Skeletal muscle tissue (tissue), 4 donors: ENCODE data around the gene OR6B1. TPM values are rescaled to one million over a fixed set of nuclear protein-coding genes. Genes with fewer than 3 reads are reported as not detected.

Experiments used
- H3K27ac ChIP-seq: one replicate; pipeline ENCODE4 v1.7.0; 2013; ENCODE audit warnings: mild to moderate bottlenecking, low read depth, low read length, inconsistent platforms
- H3K27me3 ChIP-seq, 3 donors: one replicate each; pipeline ENCODE4 v1.7.0; 2013; ENCODE audit warnings: low read length in 3 of 3; ENCODE audit not compliant: control insufficient read depth in 3 of 3, insufficient read depth in 3 of 3
- H3K36me3 ChIP-seq, 3 donors: one replicate each; pipeline ENCODE4 v1.7.0; 2013; ENCODE audit warnings: low read length in 3 of 3; ENCODE audit not compliant: control insufficient read depth in 3 of 3, insufficient read depth in 3 of 3
- H3K4me1 ChIP-seq, 3 donors: one replicate each; pipeline ENCODE4 v1.7.0; 2013; ENCODE audit warnings: low read length in 3 of 3, mild to moderate bottlenecking in 3 of 3; ENCODE audit not compliant: control insufficient read depth in 3 of 3, insufficient read depth in 3 of 3
- H3K4me3 ChIP-seq, 3 donors: one replicate each; pipeline ENCODE4 v1.7.0; 2013; ENCODE audit warnings: low read length in 3 of 3
- H3K9ac ChIP-seq, 3 donors: one replicate each; pipeline ENCODE4 v1.7.0; 2013; ENCODE audit warnings: low read length in 3 of 3, mild to moderate bottlenecking in 3 of 3, moderate library complexity in 2 of 3, low read depth in 1 of 3
- H3K9me3 ChIP-seq, 3 donors: one replicate each; pipeline ENCODE4 v1.7.0; 2013; ENCODE audit warnings: low read length in 3 of 3; ENCODE audit not compliant: control insufficient read depth in 3 of 3
- total RNA-seq: library from RNA; depleted of rRNA; stranded (reverse); fragments of >200 nt; gene quantifications from one replicate; pipeline ENCODE4 v1.2.3, GENCODE V29; 2014
- donor health status: Osteomylitis.

OR6B1 gene
- total RNA-seq, 1 donor from 2014 or later, result not detected

- Histone ChIP-seq H3K4me3 (no peak overlapping the region), H3K27me3 (no peaks in the 10 kb centered on the region), H3K27ac (no peak overlapping the region), H3K9ac (no peak overlapping the region), H3K36me3 (no peaks in the 10 kb centered on the region), H3K4me1 (no peaks in the 10 kb centered on the region), H3K9me3 (no peaks in the 10 kb centered on the region)
Observed at GRCh38 chr7:143975617-143976016, 24.5 kb upstream of the OR6B1 start.

GRCh38 chr7:143978585-143978984 lies 21.5 kb upstream of the OR6B1 start:
- Histone ChIP-seq H3K9me3 (no peaks in the 10 kb centered on the region), H3K4me3 (no peak overlapping the region), H3K27ac (no peak overlapping the region), H3K4me1 (no peaks in the 10 kb centered on the region), H3K27me3 (no peaks in the 10 kb centered on the region), H3K36me3 (no peaks in the 10 kb centered on the region), H3K9ac (no peak overlapping the region)

GRCh38 chr7:143979359-143979758 lies 20.8 kb upstream of the OR6B1 start:
- H3K4me1 ChIP-seq, result no peaks in the 10 kb centered on the region
- no peak overlapping the region for H3K27ac ChIP-seq
- H3K36me3 ChIP-seq, result no peaks in the 10 kb centered on the region
- H3K4me3 ChIP-seq, result no peak overlapping the region
- H3K9ac ChIP-seq, result no peak overlapping the region
- no peaks in the 10 kb centered on the region for H3K27me3 ChIP-seq
- H3K9me3 ChIP-seq, result no peaks in the 10 kb centered on the region

DNA sequence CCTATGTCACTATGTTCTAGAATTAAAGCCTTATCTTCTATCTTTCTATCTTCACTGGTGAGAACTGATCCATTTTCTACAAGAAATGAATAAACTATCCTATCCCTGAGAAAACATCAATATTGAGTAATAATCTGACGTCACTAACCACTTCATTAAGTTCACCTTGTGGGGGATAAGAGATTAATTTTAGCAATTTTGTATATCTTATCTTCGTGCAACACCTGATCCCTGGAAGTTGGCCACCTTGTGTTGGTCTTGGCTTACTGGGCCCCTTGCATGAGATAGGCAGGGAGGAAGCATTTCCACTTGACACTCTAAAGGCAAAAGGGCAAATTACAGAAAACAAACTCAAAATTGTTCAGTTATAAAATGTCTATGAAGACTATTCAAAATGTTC lies 20.1 kb upstream of the OR6B1 start:
- Histone ChIP-seq H3K27ac (no peak overlapping the region), H3K4me1 (no peaks in the 10 kb centered on the region), H3K27me3 (no peaks in the 10 kb centered on the region), H3K4me3 (no peak overlapping the region), H3K9me3 (no peaks in the 10 kb centered on the region), H3K36me3 (no peaks in the 10 kb centered on the region), H3K9ac (no peak overlapping the region)

DNA sequence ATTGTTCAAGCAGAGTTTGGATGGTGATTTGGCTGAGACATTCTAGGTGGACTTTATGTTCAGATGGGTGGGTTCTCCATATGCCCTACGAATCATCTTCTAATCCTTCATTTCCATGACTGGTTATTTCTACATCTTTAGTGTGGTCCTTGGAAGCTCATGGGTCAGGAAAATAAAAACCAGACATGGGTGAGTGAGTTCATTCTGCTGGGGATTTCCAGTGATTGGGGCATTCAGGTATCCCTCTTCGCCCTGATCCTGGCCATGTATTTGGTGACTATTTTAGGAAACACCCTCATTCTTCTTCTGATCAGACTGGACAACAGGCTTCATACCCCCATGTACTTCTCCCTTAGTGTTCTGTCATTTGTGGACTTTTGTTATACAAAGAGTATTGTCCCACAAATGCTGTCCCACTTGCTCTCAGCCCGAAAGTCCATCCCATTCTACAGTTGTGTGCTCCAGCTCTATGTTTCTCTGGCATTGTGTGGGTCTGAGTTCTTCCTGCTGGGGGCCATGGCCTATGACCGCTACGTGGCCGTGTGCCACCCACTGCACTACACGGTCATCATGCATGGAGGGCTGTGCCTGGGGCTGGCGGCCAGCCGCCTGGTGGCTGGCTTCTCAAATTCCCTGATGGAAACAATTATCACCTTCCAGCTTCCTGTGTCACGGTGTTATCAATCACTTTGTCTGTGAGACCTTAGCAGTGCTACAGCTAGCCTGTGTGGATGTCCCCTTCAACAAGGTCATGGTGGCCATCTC lies 19.2 kb upstream of the OR6B1 start:
- Histone ChIP-seq H3K9ac (no peak overlapping the region), H3K27ac (no peak overlapping the region), H3K4me3 (no peak overlapping the region), H3K4me1 (no peaks in the 10 kb centered on the region), H3K27me3 (no peaks in the 10 kb centered on the region), H3K36me3 (no peaks in the 10 kb centered on the region), H3K9me3 (no peaks in the 10 kb centered on the region)

DNA sequence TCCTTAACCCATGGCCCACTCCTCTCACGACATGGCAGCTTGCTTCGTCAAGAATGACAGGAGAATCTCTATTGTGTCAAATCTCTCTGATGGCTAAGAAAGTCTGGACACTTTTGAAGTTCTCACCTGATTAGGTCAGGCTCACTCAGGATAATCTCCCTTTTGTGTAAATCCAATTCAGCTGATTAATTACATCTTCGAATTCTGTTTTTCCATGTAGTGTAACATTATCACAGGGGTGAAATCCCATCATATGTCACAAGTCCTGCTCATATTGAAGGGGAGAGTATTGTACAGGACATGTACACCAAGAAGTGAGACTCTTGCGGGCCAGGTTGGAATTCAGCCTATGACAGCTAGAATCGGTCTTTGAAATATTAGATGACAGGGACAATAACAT lies 16.2 kb upstream of the OR6B1 start:
- no peak overlapping the region for H3K4me3 ChIP-seq
- no peaks in the 10 kb centered on the region for H3K36me3 ChIP-seq
- no peak overlapping the region for H3K27ac ChIP-seq
- no peak overlapping the region for H3K9ac ChIP-seq
- no peaks in the 10 kb centered on the region for H3K4me1 ChIP-seq
- H3K27me3 ChIP-seq, result no peaks in the 10 kb centered on the region
- H3K9me3 ChIP-seq, result no peaks in the 10 kb centered on the region

DNA sequence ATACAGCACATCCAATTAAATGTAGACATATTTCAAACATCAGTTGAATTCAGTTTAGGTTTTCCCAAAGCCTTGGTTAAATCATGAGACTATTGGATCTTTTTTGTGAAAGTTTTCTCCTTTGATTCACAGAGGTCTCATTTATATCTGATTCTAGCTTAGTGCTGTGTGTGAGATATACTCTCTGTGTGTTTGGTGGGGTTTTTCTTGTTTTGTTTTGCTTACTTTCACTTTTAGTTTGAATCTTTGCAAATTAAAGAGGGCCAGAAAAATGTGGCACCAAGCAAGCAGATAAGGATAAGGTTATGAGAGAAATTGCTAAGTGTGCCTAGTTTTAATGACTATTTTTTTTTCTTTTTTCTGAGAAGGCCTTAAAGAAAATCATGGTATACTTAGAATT lies 12.6 kb upstream of the OR6B1 start:
- Histone ChIP-seq H3K27me3 (no peaks in the 10 kb centered on the region), H3K9me3 (peaks cover 0 to 2% (median 0%) of the 10 kb centered on the region in 3 donors)

DNA sequence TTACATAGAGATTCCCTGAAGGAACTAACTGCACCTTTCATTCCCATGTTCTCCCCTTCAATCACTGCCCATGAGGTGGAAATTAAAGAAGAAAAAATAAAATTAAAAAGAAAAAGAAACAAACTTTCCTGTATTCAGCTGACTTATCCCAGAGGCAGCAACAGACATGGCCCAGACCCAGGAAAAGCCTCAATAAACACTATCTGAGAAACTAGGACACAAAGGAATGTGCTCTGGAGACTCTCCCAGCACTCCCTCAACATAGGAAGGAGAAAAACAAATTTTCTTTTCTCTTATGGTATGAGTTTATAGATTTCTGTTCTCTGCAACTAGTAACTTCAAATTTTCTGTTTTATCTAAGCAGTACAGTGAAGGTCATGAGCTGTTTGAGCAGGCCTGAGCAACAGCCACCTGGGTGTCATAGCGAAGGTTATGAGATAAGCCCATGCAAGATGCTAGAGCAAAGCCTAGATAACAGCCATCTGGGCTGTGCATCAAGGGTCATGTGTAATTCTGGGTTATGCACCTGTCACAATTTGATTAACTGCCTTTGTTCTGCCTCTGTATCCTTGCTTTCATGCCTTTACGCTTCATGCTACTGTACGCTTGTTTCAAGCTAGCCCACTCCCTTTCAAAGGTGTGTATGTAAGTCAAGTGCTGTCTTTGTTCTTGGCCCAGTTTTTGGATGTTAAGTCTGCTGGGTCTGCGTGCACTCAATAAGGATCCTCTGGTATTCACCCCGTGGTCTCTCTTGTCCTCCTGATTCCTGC lies 11.0 kb upstream of the OR6B1 start:
- H3K9ac ChIP-seq, result no peak overlapping the region
- H3K4me1 ChIP-seq, result no peaks in the 10 kb centered on the region
- peaks cover 0 to 2% (median 0%) of the 10 kb centered on the region in 3 donors for H3K9me3 ChIP-seq
- H3K27ac ChIP-seq, result no peak overlapping the region
- no peaks in the 10 kb centered on the region for H3K27me3 ChIP-seq
- H3K4me3 ChIP-seq, result no peak overlapping the region
- no peaks in the 10 kb centered on the region for H3K36me3 ChIP-seq

More for the DNA sequence above, 12.6 kb upstream of the OR6B1 start:
- Histone ChIP-seq H3K27ac (no peak overlapping the region), H3K4me1 (no peaks in the 10 kb centered on the region), H3K36me3 (no peaks in the 10 kb centered on the region), H3K9ac (no peak overlapping the region), H3K4me3 (no peak overlapping the region)

DNA sequence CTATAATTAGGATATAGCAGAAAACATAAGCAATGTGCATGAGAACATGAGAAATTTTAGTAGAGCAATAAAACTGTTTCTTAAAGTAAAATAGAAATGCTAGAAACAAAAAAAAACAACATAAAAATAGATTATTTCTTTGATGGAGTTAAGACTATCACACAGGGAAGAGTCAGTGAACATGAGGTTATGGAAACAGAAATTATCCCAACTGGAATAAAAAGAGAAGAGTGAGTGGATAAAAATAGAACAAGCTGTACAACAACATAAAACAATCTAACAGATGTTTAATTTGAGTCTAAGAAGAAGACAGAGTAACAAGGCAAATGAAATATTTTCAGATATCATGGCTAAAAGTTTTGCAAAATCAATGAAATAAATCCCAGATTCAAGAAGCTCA lies 7.5 kb upstream of the OR6B1 start:
- H3K9ac ChIP-seq, result no peak overlapping the region
- H3K9me3 ChIP-seq, result peaks cover 0 to 2% (median 0%) of the 10 kb centered on the region in 3 donors
- no peaks in the 10 kb centered on the region for H3K27me3 ChIP-seq
- H3K36me3 ChIP-seq, result no peaks in the 10 kb centered on the region
- H3K4me3 ChIP-seq, result no peak overlapping the region
- H3K4me1 ChIP-seq, result no peaks in the 10 kb centered on the region
- H3K27ac ChIP-seq, result no peak overlapping the region

DNA sequence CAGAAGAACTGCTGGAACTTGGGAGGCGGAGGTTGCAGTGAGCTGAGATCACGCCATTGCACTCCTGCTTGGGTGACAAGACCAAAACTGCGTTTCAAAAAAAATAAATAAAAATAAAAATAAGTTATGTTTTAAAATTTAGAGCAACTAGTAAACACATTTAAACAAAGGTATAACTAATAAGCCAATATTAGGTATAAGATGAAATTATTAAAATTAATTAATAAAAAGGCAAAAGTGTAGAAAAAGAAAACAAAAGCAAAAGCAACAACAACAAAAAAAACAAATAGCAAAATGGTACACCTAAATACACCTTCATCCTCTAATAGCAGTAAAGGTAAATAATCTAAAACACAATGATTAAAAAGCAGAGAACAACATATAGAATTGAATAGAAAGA lies 6.2 kb upstream of the OR6B1 start:
- Histone ChIP-seq H3K27ac (no peak overlapping the region), H3K4me3 (no peak overlapping the region)

More for the DNA sequence above, 6.2 kb upstream of the OR6B1 start:
- Histone ChIP-seq H3K4me1 (no peaks in the 10 kb centered on the region), H3K27me3 (no peaks in the 10 kb centered on the region), H3K36me3 (no peaks in the 10 kb centered on the region), H3K9me3 (peaks cover 0 to 2% (median 0%) of the 10 kb centered on the region in 3 donors), H3K9ac (no peak overlapping the region)
